WTC11 (cell line): Measurements from ENCODE around the gene ACBD6. TPM values are rescaled to one million over a fixed set of nuclear protein-coding genes. Genes with fewer than 3 reads are reported as not detected.

Experiments used
- ATAC-seq: fragments of 200-7000 bp; cut with Tn5 transposase; 2 replicates; pipeline ENCODE4 v1.10.0; 2021; ENCODE audit warnings: mild to moderate bottlenecking, moderate library complexity
- CTCF ChIA-PET: fragments of 300-600 bp; sonication (Branson Sonifier 250); formaldehyde crosslinking; loops from one replicate; lab custom pipeline; 2021; ENCODE audit warnings: antibody characterized with exemption; lab: Charles Lee
- POLR2A ChIA-PET: fragments of 350-600 bp; sonication (Branson Sonifier 250); formaldehyde crosslinking; loops from one replicate; lab custom pipeline; 2021; ENCODE audit warnings: antibody characterized with exemption; lab: Charles Lee
- DNase-seq: peaks from one replicate; pipeline ENCODE4 v3.0.0; 2021; ENCODE audit warnings: low spot score
- H3K27ac Mint-ChIP-seq: 2 replicates; pipeline ENCODE4 v1.8.0; 2021; ENCODE audit warnings: mixed read lengths
- H3K27me3 Mint-ChIP-seq: 2 replicates; pipeline ENCODE4 v1.8.0; 2021; ENCODE audit warnings: low read depth, mild to moderate bottlenecking, moderate library complexity, mixed read lengths
- H3K36me3 Mint-ChIP-seq: 2 replicates; pipeline ENCODE4 v1.8.0; 2021; ENCODE audit warnings: mixed read lengths
- H3K4me1 Mint-ChIP-seq: 2 replicates; pipeline ENCODE4 v1.8.0; 2022; ENCODE audit warnings: mixed read lengths
- H3K4me3 Mint-ChIP-seq: 2 replicates; pipeline ENCODE4 v1.8.0; 2021; ENCODE audit warnings: mild to moderate bottlenecking, moderate library complexity, mixed read lengths
- H3K9me3 Mint-ChIP-seq: 2 replicates; pipeline ENCODE4 v1.8.0; 2021; ENCODE audit warnings: mixed read lengths
- ATF6 ChIP-seq: sonication (generic); formaldehyde crosslinking; IDR thresholded peaks from 2 replicates; pipeline ENCODE4 v1.8.1; 2023; ENCODE audit warnings: mild to moderate bottlenecking, missing genetic modification reagents
- E2F5 ChIP-seq: sonication (generic); formaldehyde crosslinking; IDR thresholded peaks from 2 replicates; pipeline ENCODE4 v1.8.1; 2022; ENCODE audit warnings: mild to moderate bottlenecking, moderate library complexity, missing genetic modification reagents
- EMX1 ChIP-seq: fragments of 250-450 bp; sonication (Bioruptor Pico); IDR thresholded peaks from 2 replicates; pipeline ENCODE4 v1.8.0; 2021; ENCODE audit warnings: mild to moderate bottlenecking
- ESRRA ChIP-seq: sonication (generic); formaldehyde crosslinking; IDR thresholded peaks from 2 replicates; pipeline ENCODE4 v1.8.1; 2022; ENCODE audit warnings: mild to moderate bottlenecking, missing genetic modification reagents, borderline replicate concordance
- FOXJ3 ChIP-seq: sonication (generic); formaldehyde crosslinking; IDR thresholded peaks from 2 replicates; pipeline ENCODE4 v1.9.0; 2021; ENCODE audit warnings: missing genetic modification reagents, mild to moderate bottlenecking, borderline replicate concordance
- FOXP1 ChIP-seq: sonication (generic); formaldehyde crosslinking; IDR thresholded peaks from 2 replicates; pipeline ENCODE4 v1.8.0; 2022; ENCODE audit warnings: missing genetic modification reagents, mild to moderate bottlenecking, moderate library complexity, borderline replicate concordance
- FOXP4 ChIP-seq: sonication (generic); formaldehyde crosslinking; IDR thresholded peaks from 2 replicates; pipeline ENCODE4 v1.8.0; 2022; ENCODE audit warnings: mild to moderate bottlenecking, missing genetic modification reagents
- GTF2I ChIP-seq: fragments of 250-450 bp; sonication (Bioruptor Pico); conservative IDR thresholded peaks from 2 replicates; pipeline ENCODE4 v1.4.0; 2021; ENCODE audit warnings: mild to moderate bottlenecking
- IRF1 ChIP-seq: sonication (generic); formaldehyde crosslinking; IDR thresholded peaks from 2 replicates; pipeline ENCODE4 v1.8.0; 2023; ENCODE audit warnings: missing genetic modification reagents
- MLX ChIP-seq: sonication (generic); formaldehyde crosslinking; IDR thresholded peaks from 2 replicates; pipeline ENCODE4 v1.8.1; 2023; ENCODE audit warnings: mild to moderate bottlenecking, missing genetic modification reagents, moderate library complexity
- OVOL2 ChIP-seq: fragments of 250-450 bp; sonication (Bioruptor Pico); IDR thresholded peaks from 2 replicates; pipeline ENCODE4 v1.9.0; 2021; ENCODE audit warnings: mild to moderate bottlenecking, borderline replicate concordance
- SMAD4 ChIP-seq: sonication (generic); formaldehyde crosslinking; IDR thresholded peaks from 2 replicates; pipeline ENCODE4 v1.8.0; 2022; ENCODE audit warnings: mild to moderate bottlenecking, missing genetic modification reagents
- ZBTB21 ChIP-seq: sonication (generic); formaldehyde crosslinking; IDR thresholded peaks from 2 replicates; pipeline ENCODE4 v1.8.1; 2023; ENCODE audit warnings: mild to moderate bottlenecking, missing genetic modification reagents, borderline replicate concordance
- ZNF263 ChIP-seq: sonication (generic); formaldehyde crosslinking; IDR thresholded peaks from 2 replicates; pipeline ENCODE4 v1.8.1; 2022; ENCODE audit warnings: low read depth, mild to moderate bottlenecking, moderate library complexity, missing genetic modification reagents
- ZNF425 ChIP-seq: fragments of 250-450 bp; sonication (Bioruptor Pico); conservative IDR thresholded peaks from 2 replicates; pipeline ENCODE4 v1.9.0; 2021; ENCODE audit warnings: mild to moderate bottlenecking
- total RNA-seq: library from RNA; stranded (reverse); gene quantifications from 3 replicates; pipeline ENCODE4 v1.2.3, GENCODE V29; 2021
- TF ChIP-seq, protein P1 (sequence below): sonication (generic); formaldehyde crosslinking; conservative IDR thresholded peaks from 2 replicates; pipeline ENCODE4 v1.8.1; 2022; ENCODE audit warnings: mild to moderate bottlenecking, missing genetic modification reagents
- TF ChIP-seq, protein P2 (sequence below): sonication (generic); formaldehyde crosslinking; IDR thresholded peaks from 2 replicates; pipeline ENCODE4 v1.8.0; 2023; ENCODE audit warnings: missing genetic modification reagents, mild to moderate bottlenecking, borderline replicate concordance

The ACBD6 gene
- total RNA-seq, 1 experiment from 2014 or later = 53.5 TPM

DNA sequence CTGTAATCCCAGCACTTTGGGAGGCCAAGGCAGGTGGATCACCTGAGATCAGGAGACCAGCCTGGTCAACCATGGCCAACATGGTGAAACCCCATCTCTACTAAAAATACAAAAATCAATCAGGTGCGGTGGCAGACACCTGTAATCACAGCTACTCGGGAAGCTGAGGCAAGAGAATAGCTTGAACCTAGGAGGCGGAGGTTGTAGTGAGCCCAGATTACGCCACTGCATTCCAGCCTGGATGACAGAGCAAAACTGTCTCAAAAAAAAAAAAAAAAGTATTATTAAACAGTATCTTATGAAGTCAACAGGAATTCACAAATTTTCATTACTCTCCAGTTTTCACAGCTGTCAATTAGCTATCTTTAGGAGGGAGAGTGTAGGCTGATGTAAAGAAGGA is 3.8 kb downstream of the ACBD6 start:
- no peak for TF ChIP-seq EMX1
- TF ChIP-seq, protein P1, sequence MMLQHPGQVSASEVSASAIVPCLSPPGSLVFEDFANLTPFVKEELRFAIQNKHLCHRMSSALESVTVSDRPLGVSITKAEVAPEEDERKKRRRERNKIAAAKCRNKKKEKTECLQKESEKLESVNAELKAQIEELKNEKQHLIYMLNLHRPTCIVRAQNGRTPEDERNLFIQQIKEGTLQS (CRISPR knock-in tag) = no peak
- no peak for TF ChIP-seq E2F5 (CRISPR knock-in tag)
- TF ChIP-seq FOXP4 (CRISPR knock-in tag) = no peak
- no peak for TF ChIP-seq GTF2I (CRISPR knock-in tag)
- no peak for DNase-seq
- peaks cover 8% of the 10 kb centered on the region; the same call in 1 of the 2 replicates for H3K27me3 Mint-ChIP-seq
- peaks cover 24% of the 10 kb centered on the region for H3K4me1 Mint-ChIP-seq
- no peak overlapping the region for H3K4me3 Mint-ChIP-seq
- ChIA-PET POLR2A (interaction anchor here (0.7 kb wide), 1 partner anchor 912 kb away, joined by 3 read pairs; no protein-coding TSS in a partner anchor), CTCF (interaction anchor here (0.8 kb wide), 1 partner anchor 422 kb away, joined by 3 read pairs; no protein-coding TSS in a partner anchor)
- no peak for ATAC-seq
- no peaks in the 10 kb centered on the region for H3K9me3 Mint-ChIP-seq
- peaks cover 16% of the 10 kb centered on the region for H3K36me3 Mint-ChIP-seq
- no peak overlapping the region for H3K27ac Mint-ChIP-seq

DNA sequence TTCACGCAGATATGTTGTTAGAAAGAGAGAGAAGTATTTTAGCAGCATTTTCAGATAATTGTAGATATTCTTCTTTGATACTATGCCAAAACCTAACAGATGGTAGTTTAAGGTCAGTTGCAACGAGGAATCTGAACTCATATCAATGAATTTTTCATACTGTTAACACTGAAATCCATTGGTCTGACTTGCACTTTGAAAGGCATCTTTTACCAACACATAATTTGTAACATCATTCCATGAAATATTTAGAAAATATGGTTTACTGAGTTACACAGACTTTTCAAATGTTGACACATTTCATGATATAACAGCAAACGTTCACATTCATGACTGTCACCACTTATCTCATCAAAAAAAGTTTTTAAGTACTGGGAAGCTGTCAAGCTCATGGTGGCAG is 4.6 kb downstream of the ACBD6 start:
- Mint-ChIP-seq H3K4me3 (no peak overlapping the region), H3K4me1 (peaks cover 18% of the 10 kb centered on the region), H3K9me3 (no peaks in the 10 kb centered on the region), H3K27ac (no peak overlapping the region), H3K27me3 (0 out of 2 replicates have a peak, but pooled peaks cover under 1% of the 10 kb centered on the region), H3K36me3 (peaks cover 16% of the 10 kb centered on the region)
- CTCF ChIA-PET = no interaction called here
- no peak for ATAC-seq
- no peak for TF ChIP-seq ESRRA (CRISPR knock-in tag)
- no peak for TF ChIP-seq ATF6 (CRISPR knock-in tag)
- TF ChIP-seq, protein P2, sequence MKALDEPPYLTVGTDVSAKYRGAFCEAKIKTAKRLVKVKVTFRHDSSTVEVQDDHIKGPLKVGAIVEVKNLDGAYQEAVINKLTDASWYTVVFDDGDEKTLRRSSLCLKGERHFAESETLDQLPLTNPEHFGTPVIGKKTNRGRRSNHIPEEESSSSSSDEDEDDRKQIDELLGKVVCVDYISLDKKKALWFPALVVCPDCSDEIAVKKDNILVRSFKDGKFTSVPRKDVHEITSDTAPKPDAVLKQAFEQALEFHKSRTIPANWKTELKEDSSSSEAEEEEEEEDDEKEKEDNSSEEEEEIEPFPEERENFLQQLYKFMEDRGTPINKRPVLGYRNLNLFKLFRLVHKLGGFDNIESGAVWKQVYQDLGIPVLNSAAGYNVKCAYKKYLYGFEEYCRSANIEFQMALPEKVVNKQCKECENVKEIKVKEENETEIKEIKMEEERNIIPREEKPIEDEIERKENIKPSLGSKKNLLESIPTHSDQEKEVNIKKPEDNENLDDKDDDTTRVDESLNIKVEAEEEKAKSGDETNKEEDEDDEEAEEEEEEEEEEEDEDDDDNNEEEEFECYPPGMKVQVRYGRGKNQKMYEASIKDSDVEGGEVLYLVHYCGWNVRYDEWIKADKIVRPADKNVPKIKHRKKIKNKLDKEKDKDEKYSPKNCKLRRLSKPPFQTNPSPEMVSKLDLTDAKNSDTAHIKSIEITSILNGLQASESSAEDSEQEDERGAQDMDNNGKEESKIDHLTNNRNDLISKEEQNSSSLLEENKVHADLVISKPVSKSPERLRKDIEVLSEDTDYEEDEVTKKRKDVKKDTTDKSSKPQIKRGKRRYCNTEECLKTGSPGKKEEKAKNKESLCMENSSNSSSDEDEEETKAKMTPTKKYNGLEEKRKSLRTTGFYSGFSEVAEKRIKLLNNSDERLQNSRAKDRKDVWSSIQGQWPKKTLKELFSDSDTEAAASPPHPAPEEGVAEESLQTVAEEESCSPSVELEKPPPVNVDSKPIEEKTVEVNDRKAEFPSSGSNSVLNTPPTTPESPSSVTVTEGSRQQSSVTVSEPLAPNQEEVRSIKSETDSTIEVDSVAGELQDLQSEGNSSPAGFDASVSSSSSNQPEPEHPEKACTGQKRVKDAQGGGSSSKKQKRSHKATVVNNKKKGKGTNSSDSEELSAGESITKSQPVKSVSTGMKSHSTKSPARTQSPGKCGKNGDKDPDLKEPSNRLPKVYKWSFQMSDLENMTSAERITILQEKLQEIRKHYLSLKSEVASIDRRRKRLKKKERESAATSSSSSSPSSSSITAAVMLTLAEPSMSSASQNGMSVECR (CRISPR knock-in tag) = no peak
- DNase-seq = no peak
- POLR2A ChIA-PET = no interaction called here

DNA sequence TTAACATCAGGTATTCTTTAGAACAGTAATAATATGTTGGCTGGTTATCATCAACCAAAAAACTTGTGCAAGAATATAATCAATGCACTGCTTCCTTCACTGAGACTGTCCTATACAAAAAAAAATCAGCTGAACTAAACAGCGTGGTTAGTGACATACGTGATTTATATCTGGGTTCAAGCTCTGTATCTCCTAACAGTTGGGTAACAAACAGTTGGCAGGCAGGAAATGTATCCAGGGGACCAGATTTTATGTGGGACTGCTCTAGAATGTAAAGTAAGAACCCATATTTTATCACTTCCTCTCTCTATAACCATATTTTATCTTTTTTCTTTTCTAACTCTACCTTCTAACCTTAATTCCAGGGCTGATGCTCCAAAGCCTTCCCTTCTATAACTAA is 8.0 kb downstream of the ACBD6 start:
- 0 out of 2 replicates have a peak, but pooled peaks cover 2% of the 10 kb centered on the region for H3K4me1 Mint-ChIP-seq
- no peaks in the 10 kb centered on the region for H3K27me3 Mint-ChIP-seq
- ATAC-seq (no peak), DNase-seq (no peak)
- no peaks in the 10 kb centered on the region for H3K9me3 Mint-ChIP-seq
- ChIA-PET CTCF (no interaction called here), POLR2A (no interaction called here)
- H3K4me3 Mint-ChIP-seq = no peak overlapping the region
- peaks cover 9% of the 10 kb centered on the region for H3K36me3 Mint-ChIP-seq
- TF ChIP-seq SMAD4 (CRISPR knock-in tag) (no peak), ZNF263 (no peak), OVOL2 (CRISPR knock-in tag) (no peak), IRF1 (CRISPR knock-in tag) (no peak), MLX (CRISPR knock-in tag) (no peak), FOXP1 (CRISPR knock-in tag) (no peak), FOXJ3 (CRISPR knock-in tag) (no peak), ZNF425 (CRISPR knock-in tag) (no peak), ZBTB21 (CRISPR knock-in tag) (no peak)
- H3K27ac Mint-ChIP-seq = no peak overlapping the region
